Measurements from ENCODE around the gene KIF12. TPM values are rescaled to one million over a fixed set of nuclear protein-coding genes. Genes with fewer than 3 reads are reported as not detected.
"Not testable (repeated sequence)": the region's sequence is repeated elsewhere in the genome, so short reads cannot be mapped to it uniquely, and the experiment has no call there.

KIF12 gene
- total RNA-seq, 1 experiment from 2014 or later = not detected

DNA sequence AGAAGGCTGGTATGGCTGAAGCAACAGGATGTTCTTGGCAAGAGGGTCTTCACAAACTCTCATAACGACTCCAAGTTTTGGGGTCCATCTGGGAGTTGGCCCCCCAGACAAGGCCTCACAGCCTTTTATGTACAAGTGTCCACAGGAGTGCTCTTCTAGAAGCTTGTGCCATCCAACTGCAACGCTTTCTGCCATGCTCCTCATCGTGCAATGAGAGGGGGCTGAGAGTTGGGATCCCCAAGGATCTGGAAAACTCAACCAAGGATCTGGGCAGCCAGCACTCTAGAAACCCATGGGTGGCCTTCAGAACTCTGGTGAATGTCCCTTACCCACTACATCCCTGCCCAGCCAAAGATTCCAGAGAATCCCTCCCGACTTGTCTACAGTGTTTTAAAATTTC is 12.5 kb downstream of the KIF12 start:
- H3K36me3 ChIP-seq (ENCODE audit: insufficient read depth, low read length) = no peaks in the 10 kb centered on the region
- no peaks in the 10 kb centered on the region for H4K20me1 ChIP-seq (ENCODE audit: insufficient read depth, low read depth, low read length)
- H3K27ac ChIP-seq (ENCODE audit: low read length) = no peak overlapping the region
- H3K9me2 ChIP-seq (replicated peaks; ENCODE audit: insufficient read depth, low read length) = no peaks in the 10 kb centered on the region
- no peaks in the 10 kb centered on the region for H3K9me3 ChIP-seq (ENCODE audit: low read length)
- DNase-seq = no peak
- no peaks in the 10 kb centered on the region for H3K4me1 ChIP-seq (ENCODE audit: low read length)
- no peak overlapping the region for H2AFZ ChIP-seq (ENCODE audit: low read length)
- no peak overlapping the region for H3K4me3 ChIP-seq (ENCODE audit: low read length)
- no peak overlapping the region for H3K4me2 ChIP-seq (ENCODE audit: low read depth, low read length, poor library complexity, severe bottlenecking)
- H3K79me2 ChIP-seq (ENCODE audit: low read length) = no peaks in the 10 kb centered on the region
- H3K9ac ChIP-seq (ENCODE audit: low read length) = no peak overlapping the region
- H3K27me3 ChIP-seq (ENCODE audit: low read length) = no peaks in the 10 kb centered on the region

DNA sequence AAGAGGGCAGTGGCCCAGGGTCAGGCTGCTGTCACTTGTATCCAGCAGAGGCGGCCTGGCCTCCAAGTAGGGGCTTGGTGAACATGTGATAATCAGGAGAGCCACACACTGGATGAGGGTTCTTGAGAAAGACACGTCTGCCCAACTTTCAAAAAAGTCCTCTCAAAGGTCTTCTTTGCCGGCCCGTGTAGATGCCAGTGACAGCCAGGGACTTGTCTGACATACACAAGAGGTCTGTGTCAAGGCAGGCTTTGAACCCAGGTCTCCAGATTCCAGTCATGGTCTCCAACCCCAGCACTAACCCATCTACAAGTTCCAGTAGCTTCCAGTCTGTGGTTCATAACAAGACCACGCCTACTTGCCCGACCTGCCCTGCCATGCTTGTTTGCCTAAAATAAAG is 13.1 kb downstream of the KIF12 start:
- no peaks in the 10 kb centered on the region for H3K36me3 ChIP-seq (ENCODE audit: insufficient read depth, low read length)
- H3K9me2 ChIP-seq (replicated peaks; ENCODE audit: insufficient read depth, low read length) = no peaks in the 10 kb centered on the region
- no peak for DNase-seq
- H3K27ac ChIP-seq (ENCODE audit: low read length) = no peak overlapping the region
- H4K20me1 ChIP-seq (ENCODE audit: insufficient read depth, low read depth, low read length) = no peaks in the 10 kb centered on the region
- H3K4me1 ChIP-seq (ENCODE audit: low read length) = no peaks in the 10 kb centered on the region
- H3K9ac ChIP-seq (ENCODE audit: low read length) = no peak overlapping the region
- no peak overlapping the region for H3K4me3 ChIP-seq (ENCODE audit: low read length)
- H3K4me2 ChIP-seq (ENCODE audit: low read depth, low read length, poor library complexity, severe bottlenecking) = no peak overlapping the region
- H3K79me2 ChIP-seq (ENCODE audit: low read length) = no peaks in the 10 kb centered on the region
- no peaks in the 10 kb centered on the region for H3K27me3 ChIP-seq (ENCODE audit: low read length)
- no peak overlapping the region for H2AFZ ChIP-seq (ENCODE audit: low read length)
- H3K9me3 ChIP-seq (ENCODE audit: low read length) = no peaks in the 10 kb centered on the region

DNA sequence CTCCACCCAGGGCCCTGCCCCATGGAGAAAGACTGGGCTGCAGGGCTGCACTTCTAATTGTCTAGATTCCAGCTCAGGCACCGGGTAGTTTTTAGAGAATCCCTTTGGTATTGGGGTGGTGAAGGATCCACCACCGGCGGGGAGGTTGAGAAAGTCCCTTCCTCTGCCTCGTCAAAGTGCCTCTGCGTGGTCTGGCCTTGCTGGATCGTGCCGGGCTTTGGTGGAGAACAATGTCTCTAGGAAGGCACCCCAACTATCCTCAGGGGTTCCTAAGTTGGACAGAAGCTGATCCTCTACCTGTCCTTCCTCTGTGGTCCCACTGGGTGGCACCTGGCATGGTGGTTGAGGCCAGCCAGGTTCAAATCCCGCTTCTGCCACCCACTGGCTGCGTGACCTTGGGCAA is 13.7 kb downstream of the KIF12 start:
- no peaks in the 10 kb centered on the region for H3K9me2 ChIP-seq (replicated peaks; ENCODE audit: insufficient read depth, low read length)
- H3K4me2 ChIP-seq (ENCODE audit: low read depth, low read length, poor library complexity, severe bottlenecking) = no peak overlapping the region
- no peaks in the 10 kb centered on the region for H3K4me1 ChIP-seq (ENCODE audit: low read length)
- H3K27me3 ChIP-seq (ENCODE audit: low read length) = no peaks in the 10 kb centered on the region
- no peak overlapping the region for H3K9ac ChIP-seq (ENCODE audit: low read length)
- no peaks in the 10 kb centered on the region for H3K36me3 ChIP-seq (ENCODE audit: insufficient read depth, low read length)
- H3K4me3 ChIP-seq (ENCODE audit: low read length) = no peak overlapping the region
- H2AFZ ChIP-seq (ENCODE audit: low read length) = no peak overlapping the region
- H3K79me2 ChIP-seq (ENCODE audit: low read length) = no peaks in the 10 kb centered on the region
- H3K9me3 ChIP-seq (ENCODE audit: low read length) = no peaks in the 10 kb centered on the region
- DNase-seq = no peak
- no peaks in the 10 kb centered on the region for H4K20me1 ChIP-seq (ENCODE audit: insufficient read depth, low read depth, low read length)
- no peak overlapping the region for H3K27ac ChIP-seq (ENCODE audit: low read length)

DNA sequence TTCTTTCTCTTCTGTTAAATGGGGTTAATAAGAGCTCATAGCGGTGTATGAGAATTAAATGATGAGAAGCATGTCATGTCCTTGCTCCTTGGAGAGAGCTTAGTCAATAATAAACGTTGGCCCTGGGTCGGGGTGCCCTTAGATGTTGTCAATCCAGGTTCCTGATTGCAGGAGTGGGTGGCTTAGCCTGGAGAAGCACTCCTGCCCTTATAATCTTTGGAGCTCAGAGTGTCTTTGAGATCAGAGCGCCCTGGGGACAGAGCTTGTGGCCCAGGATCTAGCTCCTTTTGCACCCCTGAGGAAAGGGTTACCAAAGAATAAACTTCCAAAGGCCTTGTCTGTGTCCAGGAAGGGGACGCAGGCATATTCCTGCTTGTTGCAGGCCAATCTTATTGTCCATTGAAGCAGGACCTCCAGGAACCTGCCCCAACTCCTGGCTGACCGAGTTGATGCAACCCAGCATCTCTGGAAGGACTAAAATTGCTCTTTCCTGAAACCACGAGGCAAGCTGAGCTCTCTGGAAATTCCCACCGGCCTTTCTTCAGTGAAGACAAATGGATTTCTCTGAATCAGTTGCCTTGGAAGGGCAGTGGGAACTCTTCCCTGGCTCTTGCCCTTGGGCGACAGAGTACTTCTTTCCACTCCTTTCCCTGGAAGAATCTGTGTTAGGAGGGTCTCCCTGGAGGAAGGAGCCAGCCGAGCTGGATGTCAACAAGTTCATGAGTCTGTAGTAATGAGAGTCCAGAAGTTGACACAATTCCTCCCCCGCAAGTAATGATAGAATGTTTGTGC is 14.6 kb downstream of the KIF12 start:
- H3K4me1 ChIP-seq (ENCODE audit: low read length) = no peaks in the 10 kb centered on the region

DNA sequence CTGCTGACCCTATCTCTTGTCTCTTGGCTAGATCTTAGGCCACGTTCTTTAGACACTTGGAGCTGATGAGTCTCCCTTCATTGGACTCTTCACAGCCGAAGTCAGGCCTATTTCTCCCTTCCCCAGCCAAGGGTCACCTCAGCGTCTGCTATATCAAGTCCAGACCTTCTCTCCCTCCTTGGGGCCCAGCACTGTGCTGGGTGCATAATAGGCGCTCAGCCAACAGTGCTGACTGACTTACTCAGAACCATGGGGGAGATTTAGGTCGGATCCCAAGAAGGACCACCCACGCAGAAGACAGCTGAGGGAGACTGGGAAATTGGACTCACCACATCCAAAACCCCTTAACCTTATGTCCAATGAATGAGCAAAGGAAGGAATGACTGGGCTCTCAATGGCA is 15.4 kb downstream of the KIF12 start:
- Histone ChIP-seq H3K9ac (ENCODE audit: low read length) (no peak overlapping the region), H3K9me2 (replicated peaks; ENCODE audit: insufficient read depth, low read length) (no peaks in the 10 kb centered on the region), H3K4me2 (ENCODE audit: low read depth, low read length, poor library complexity, severe bottlenecking) (no peak overlapping the region), H3K4me1 (ENCODE audit: low read length) (no peaks in the 10 kb centered on the region), H3K36me3 (ENCODE audit: insufficient read depth, low read length) (no peaks in the 10 kb centered on the region), H3K9me3 (ENCODE audit: low read length) (no peaks in the 10 kb centered on the region), H3K27me3 (ENCODE audit: low read length) (no peaks in the 10 kb centered on the region), H3K27ac (ENCODE audit: low read length) (no peak overlapping the region), H3K4me3 (ENCODE audit: low read length) (no peak overlapping the region), H2AFZ (ENCODE audit: low read length) (no peak overlapping the region), H4K20me1 (ENCODE audit: insufficient read depth, low read depth, low read length) (no peaks in the 10 kb centered on the region), H3K79me2 (ENCODE audit: low read length) (no peaks in the 10 kb centered on the region)
- DNase-seq = no peak

More for the DNA sequence above, 14.6 kb downstream of the KIF12 start:
- no peak overlapping the region for H3K4me2 ChIP-seq (ENCODE audit: low read depth, low read length, poor library complexity, severe bottlenecking)
- no peak overlapping the region for H3K9ac ChIP-seq (ENCODE audit: low read length)
- no peaks in the 10 kb centered on the region for H3K79me2 ChIP-seq (ENCODE audit: low read length)
- no peaks in the 10 kb centered on the region for H3K27me3 ChIP-seq (ENCODE audit: low read length)
- no peaks in the 10 kb centered on the region for H3K9me3 ChIP-seq (ENCODE audit: low read length)
- H4K20me1 ChIP-seq (ENCODE audit: insufficient read depth, low read depth, low read length) = no peaks in the 10 kb centered on the region
- no peak overlapping the region for H3K4me3 ChIP-seq (ENCODE audit: low read length)
- no peak overlapping the region for H3K27ac ChIP-seq (ENCODE audit: low read length)
- no peaks in the 10 kb centered on the region for H3K36me3 ChIP-seq (ENCODE audit: insufficient read depth, low read length)
- H2AFZ ChIP-seq (ENCODE audit: low read length) = no peak overlapping the region
- no peaks in the 10 kb centered on the region for H3K9me2 ChIP-seq (replicated peaks; ENCODE audit: insufficient read depth, low read length)
- no peak for DNase-seq

DNA sequence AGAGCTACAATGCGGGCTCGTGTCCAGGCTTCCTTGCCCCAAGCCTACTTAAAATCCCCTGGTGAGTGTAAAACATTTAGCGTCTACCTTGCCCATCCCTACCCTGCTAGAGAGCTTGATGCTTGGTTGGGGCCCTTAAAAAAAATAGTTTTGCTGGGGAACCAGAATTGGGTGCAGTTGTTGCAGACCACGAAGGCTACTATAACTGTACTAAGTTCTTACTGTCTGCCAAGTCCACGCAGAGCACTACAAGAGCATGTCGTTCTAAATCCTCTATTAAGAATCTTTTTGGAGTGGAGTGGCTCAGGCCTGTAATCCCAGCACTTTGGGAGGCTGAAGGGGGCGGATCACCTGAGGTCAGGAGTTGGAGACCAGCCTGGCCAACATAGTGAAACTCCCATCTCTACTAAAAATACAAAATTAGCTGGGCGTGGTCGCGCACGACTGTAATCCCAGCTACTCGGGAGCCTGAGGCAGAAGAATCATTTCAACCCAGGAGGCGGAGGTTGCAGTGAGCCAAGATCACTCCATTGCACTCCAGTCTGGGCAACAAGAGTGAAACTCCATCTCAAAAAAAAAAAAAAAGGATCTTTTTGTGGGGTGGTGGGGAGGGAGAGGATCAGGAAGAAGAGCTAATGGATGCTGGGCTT is 16.2 kb downstream of the KIF12 start:
- H2AFZ ChIP-seq (ENCODE audit: low read length); H3K4me1 ChIP-seq (ENCODE audit: low read length); H3K79me2 ChIP-seq (ENCODE audit: low read length); H3K9ac ChIP-seq (ENCODE audit: low read length); H3K27me3 ChIP-seq (ENCODE audit: low read length); H3K4me2 ChIP-seq (ENCODE audit: low read depth, low read length, poor library complexity, severe bottlenecking); DNase-seq; H3K9me3 ChIP-seq (ENCODE audit: low read length); H3K36me3 ChIP-seq (ENCODE audit: insufficient read depth, low read length); H3K27ac ChIP-seq (ENCODE audit: low read length); H3K4me3 ChIP-seq (ENCODE audit: low read length); H3K9me2 ChIP-seq (replicated peaks; ENCODE audit: insufficient read depth, low read length); H4K20me1 ChIP-seq (ENCODE audit: insufficient read depth, low read depth, low read length): not testable (repeated sequence)

DNA sequence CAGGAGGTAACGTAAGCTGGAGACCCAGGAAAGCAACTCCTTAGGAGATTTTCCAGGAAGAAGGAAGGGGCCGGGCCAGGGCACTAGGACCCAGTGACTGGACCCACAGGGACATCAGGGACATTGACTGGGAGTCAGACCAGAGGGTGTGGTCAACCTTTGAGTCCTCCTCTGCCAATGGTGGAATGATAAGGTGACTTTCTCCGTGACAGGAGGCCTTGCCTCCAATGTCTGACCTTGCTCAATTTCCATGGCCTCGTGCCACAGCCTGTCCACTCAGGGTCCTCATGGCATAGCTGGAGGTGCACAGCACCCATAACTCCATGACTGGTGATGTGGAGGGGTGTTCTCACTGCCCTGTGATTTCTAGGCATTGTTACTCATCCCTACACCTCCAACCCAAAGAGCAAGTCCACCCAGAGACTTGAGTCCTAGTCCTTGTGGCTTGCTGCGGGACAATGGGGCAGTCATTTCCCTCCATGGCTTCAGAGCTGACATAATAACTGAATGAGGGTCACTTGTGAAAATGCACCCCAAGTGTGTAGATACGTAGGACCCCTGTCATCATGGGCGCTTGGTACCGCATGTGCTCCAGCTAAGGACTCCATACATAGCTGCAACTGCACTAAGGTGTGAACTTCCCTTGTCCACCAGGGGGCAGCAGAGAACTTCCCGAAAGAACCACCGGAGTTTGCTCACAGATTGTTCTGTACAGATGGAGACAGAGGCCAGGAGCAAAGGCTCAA is 16.9 kb downstream of the KIF12 start:
- Histone ChIP-seq H3K4me3 (ENCODE audit: low read length) (no peak overlapping the region), H3K79me2 (ENCODE audit: low read length) (no peaks in the 10 kb centered on the region), H3K4me1 (ENCODE audit: low read length) (no peaks in the 10 kb centered on the region), H3K9me2 (replicated peaks; ENCODE audit: insufficient read depth, low read length) (no peaks in the 10 kb centered on the region), H3K9ac (ENCODE audit: low read length) (no peak overlapping the region), H3K27me3 (ENCODE audit: low read length) (no peaks in the 10 kb centered on the region), H4K20me1 (ENCODE audit: insufficient read depth, low read depth, low read length) (no peaks in the 10 kb centered on the region), H3K9me3 (ENCODE audit: low read length) (no peaks in the 10 kb centered on the region), H3K27ac (ENCODE audit: low read length) (no peak overlapping the region), H3K36me3 (ENCODE audit: insufficient read depth, low read length) (no peaks in the 10 kb centered on the region), H3K4me2 (ENCODE audit: low read depth, low read length, poor library complexity, severe bottlenecking) (no peak overlapping the region), H2AFZ (ENCODE audit: low read length) (no peak overlapping the region)
- peak; percentile 94 for DNase-seq

DNA sequence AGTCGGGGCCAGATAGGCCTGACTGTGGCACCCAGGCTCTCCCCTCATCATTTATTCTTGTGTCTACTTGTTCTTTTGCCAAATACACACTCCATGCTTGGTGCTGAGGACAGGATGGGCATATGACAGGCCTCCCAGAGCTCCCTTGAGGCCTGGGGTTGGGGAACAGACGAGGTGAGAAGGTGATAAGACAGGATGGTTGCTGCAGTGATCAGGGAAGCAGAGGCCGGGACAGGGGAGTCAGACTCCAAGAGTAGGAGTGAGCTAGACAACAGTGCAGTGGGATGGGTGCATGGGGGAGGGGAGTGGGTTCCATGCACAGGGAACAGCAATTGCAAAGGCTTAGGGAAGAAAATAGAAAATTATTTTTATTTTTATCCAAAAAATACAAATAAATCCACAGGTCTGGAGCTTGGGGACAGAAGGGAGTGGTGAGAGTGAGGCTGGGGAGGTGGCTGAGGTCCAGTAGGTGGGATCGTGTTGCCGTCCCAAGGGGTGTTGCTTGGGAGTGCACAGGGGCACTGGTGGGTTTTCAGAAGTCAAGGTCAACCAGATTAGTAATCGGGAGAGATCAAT is 17.6 kb downstream of the KIF12 start:
- no peaks in the 10 kb centered on the region for H3K36me3 ChIP-seq (ENCODE audit: insufficient read depth, low read length)
- DNase-seq = no peak
- no peaks in the 10 kb centered on the region for H3K9me2 ChIP-seq (replicated peaks; ENCODE audit: insufficient read depth, low read length)
- no peak overlapping the region for H3K4me3 ChIP-seq (ENCODE audit: low read length)
- H3K9ac ChIP-seq (ENCODE audit: low read length) = no peak overlapping the region
- H3K9me3 ChIP-seq (ENCODE audit: low read length) = no peaks in the 10 kb centered on the region
- H3K27ac ChIP-seq (ENCODE audit: low read length) = no peak overlapping the region
- H3K4me2 ChIP-seq (ENCODE audit: low read depth, low read length, poor library complexity, severe bottlenecking) = no peak overlapping the region
- no peaks in the 10 kb centered on the region for H3K27me3 ChIP-seq (ENCODE audit: low read length)
- H3K79me2 ChIP-seq (ENCODE audit: low read length) = no peaks in the 10 kb centered on the region
- no peaks in the 10 kb centered on the region for H4K20me1 ChIP-seq (ENCODE audit: insufficient read depth, low read depth, low read length)
- H2AFZ ChIP-seq (ENCODE audit: low read length) = no peak overlapping the region
- no peaks in the 10 kb centered on the region for H3K4me1 ChIP-seq (ENCODE audit: low read length)

Measured in Karpas-422 (cell line).